DMS114 treated with DMSO at 0.1 percent for 48 hours (cell line): ENCODE results near the gene GATB.

Experiments used
- DNase-seq: peaks from one replicate; lab custom pipeline; 2025; ENCODE audit not compliant: unreplicated experiment; lab: John Stamatoyannopoulos, UW

GATB gene

DNA sequence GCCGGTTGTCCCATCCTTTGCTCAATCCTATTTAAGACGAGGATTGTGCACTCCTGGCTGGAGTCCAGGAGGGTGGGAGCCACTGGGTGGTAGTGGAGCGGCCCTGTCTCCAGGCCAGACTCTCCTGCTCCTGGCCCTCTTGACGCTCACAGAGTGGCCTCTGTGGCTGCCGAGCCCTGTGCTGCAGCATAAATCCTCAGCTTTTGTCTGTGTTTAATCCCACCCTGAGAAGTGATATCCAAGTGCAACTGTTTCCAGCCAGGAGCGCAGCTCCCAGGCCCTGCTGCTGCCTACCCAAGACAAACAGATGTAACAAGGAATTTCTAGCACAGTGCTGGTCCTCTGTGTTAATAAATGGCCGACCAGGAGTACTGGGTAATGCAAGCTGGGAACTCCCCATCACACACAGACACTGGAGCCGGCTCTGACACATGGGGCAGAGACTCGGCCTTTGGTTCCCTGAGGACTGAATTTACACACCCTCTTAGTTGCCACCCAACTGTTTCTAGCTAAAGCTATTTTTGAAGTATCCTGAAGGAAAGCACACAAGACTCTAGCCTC lies 85.3 kb downstream of the GATB start:
- no peak for DNase-seq

GRCh38 chr4:151674804-151675391 lies 85.9 kb downstream of the GATB start:
- DNase-seq = no peak

- no peak for DNase-seq
Measured at GRCh38 chr4:151673908-151674520, 86.8 kb downstream of the GATB start.

DNA sequence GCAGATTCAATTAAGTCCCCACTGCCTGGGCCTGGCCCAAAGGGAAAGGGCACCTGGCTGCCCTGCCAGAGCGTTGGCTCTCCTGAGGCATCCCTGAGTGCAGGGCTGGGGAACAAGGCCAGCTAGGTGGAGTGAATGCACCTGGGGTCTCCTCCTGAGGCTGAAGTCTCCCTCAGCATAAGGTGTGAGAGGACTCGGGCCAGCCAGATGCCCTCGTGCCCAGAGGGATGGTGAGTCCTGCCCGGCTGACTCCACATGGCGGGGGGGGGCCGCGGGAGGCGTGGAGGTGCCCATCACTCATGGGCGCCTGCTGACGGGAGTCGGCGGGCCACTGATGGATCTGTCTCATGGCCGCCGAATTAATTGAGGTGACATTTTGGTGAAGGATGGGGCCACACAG lies 87.8 kb downstream of the GATB start:
- DNase-seq = no peak

- DNase-seq = no peak
Measured at GRCh38 chr4:151671541-151672059, 89.2 kb downstream of the GATB start.

- no peak for DNase-seq
Measured at GRCh38 chr4:151670843-151671242, 90.0 kb downstream of the GATB start.

GRCh38 chr4:151669990-151670389 lies 90.8 kb downstream of the GATB start:
- DNase-seq = no peak

DNA sequence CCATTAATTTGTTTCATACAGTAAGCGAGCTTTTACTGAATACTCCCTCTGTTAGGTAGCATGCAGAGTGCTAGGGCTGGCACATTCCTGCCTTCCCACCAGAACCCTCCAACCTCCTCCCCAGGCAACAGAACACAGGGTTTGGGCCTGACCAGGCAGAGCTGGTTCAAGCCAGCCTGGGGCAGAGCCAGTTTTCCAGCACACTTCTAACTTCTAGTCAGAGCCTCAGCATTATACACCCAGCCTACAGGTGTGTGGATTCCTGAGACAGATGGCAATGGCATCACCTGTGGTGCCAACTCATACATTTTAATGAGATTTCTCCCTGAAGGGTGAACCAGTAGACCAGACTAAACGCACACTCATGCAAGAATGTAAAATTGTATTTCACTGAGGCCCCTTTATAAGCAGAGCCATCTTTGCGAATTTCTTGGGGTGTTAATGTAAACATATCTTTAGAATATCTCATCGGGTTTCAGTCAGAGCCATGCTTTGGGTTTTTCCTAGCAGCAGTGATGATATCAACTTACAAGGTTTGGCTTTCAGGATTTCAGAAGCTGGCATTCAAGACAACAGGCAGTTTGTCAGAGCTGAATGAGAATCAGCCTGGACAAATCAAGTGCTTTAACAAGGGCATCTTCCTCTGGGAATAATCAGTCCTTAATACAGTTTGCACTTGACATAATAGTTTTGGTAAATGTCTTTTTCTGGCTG lies 92.0 kb downstream of the GATB start:
- DNase-seq = no peak

- no peak for DNase-seq
Measured at GRCh38 chr4:151667666-151668065, 93.1 kb downstream of the GATB start.

DNA sequence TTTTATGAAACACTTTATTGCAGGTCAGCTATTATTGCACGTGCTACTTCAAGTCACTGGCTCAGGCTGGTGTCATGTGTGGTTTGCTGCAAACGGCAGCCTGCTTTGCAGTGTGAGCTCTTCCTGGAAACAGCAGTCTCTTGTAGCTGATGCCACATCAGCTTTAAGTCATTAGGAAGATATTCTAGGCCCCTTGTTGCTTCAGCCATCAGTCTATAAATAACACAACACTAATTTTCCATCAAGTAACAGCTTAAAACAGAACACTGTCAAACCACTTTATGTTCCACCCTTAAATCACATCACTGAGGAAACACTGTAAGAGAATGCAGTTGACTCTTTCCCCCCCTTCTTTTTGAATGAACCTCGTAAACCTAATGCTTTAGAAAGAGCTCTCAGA lies 93.8 kb downstream of the GATB start:
- no peak for DNase-seq

DNA sequence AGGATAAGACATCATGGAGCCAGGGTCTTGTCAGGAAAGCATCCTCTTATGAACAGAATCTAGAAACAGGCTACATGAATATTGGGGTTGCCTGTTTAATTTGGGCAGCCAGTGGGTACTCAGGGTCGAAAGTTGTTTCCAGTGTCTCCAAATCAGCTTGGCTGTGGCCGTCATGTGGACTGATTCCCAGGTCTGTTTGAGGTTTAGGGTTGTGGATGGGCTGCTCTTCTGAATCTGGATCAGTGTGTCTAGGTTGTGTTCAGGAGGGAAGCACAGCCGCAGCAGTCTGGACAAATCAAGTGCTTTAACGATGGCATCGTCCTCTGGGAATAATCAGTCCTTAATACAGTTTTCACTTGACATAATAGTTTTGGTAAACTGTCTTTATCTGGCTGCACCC lies 94.3 kb downstream of the GATB start:
- no peak for DNase-seq

GRCh38 chr4:151665785-151666127 lies 95.1 kb downstream of the GATB start:
- DNase-seq = no peak

DNA sequence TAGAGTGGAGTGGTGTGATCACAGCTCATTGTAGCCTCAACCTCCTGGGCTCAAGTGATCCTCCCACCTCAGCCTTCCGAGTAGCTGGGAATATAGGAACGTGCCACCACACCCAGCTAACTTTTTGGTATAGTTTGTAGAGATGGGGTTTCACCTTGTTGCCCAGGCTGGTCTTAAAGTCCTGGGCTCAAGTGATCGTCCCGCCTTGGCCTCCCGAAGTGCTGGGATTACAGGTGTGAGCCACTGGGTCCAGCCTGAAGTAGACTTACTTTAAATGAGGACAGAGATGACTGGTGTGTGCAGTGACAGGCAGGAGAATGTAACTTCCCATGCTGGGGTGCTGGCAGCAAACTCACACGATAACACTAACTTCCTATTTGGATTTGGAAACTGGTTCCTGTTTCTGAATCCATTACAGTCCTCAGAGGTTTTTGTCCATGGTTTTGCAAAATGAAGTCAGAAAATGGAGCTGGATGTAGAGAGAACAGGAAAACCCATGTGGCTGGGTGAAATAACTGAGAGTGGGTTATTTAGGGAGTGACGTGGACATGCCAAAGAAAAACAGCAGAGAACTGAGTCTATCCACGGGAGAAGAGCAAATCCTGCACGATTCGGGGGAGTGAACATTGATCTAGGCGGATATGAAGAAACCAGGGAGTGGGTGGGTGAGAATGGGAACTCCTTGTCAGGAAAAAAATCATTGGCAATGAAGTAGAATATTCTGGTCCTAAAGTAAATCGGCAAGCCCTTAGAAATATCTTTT lies 95.6 kb downstream of the GATB start:
- DNase-seq = no peak

- DNase-seq = no peak
Measured at GRCh38 chr4:151664289-151664688, 96.5 kb downstream of the GATB start.

- DNase-seq = no peak
Measured at GRCh38 chr4:151663109-151663508, 97.7 kb downstream of the GATB start.

- no peak for DNase-seq
Measured at GRCh38 chr4:151661873-151662272, 98.9 kb downstream of the GATB start.

DNA sequence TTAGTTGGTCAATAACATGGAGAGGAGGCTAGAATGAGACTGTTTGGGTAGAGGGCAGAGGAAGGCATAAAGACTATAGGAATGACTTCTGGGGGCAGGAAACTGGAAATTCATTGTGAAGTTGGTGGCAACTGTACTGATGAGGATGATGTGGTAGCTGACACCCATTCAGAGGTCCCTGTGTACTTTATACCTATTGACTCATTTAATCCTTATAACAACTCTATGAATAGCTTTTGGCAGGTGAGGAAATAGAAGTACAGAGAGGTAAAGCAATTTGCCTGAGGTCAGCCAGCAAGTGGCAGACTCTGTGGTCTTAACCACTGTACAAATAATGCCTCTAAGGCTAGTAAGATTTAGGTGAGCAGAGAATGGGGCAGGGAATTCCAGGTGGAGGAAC lies 100.1 kb downstream of the GATB start:
- no peak for DNase-seq

- no peak for DNase-seq
Measured at GRCh38 chr4:151659601-151660364, 101.0 kb downstream of the GATB start.

- no peak for DNase-seq
Measured at GRCh38 chr4:151658959-151659600, 101.7 kb downstream of the GATB start.

DNA sequence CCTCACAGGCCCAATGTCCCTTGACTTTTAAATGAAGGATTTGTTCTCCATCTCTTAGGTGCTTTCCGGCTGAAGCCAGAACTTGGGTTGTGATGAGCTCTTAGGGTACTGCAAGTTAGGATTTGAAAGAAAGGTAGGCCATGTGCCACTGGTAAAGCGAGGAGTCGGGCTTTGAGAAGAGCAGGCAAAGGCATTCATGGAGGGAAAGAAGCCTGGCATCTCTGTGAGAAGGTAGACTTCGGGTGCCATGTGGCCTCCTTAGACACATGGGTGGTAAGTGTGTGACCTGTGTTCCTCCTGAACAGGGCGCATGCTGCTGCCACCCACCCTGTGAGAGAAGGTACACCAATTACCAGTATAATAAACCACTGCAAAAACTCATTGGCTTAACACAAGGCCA lies 102.9 kb downstream of the GATB start:
- DNase-seq = no peak
